Lower lobe of right lung (tissue), 2 donors: ENCODE data around the gene WIPF3. TPM values are rescaled to one million over a fixed set of nuclear protein-coding genes. Genes with fewer than 3 reads are reported as not detected.
"Not testable (repeated sequence)": the region's sequence is repeated elsewhere in the genome, so short reads cannot be mapped to it uniquely, and the experiment has no call there.

Experiments
- ATAC-seq, 2 donors: fragments of 200-7000 bp; cut with Tn5 transposase; one replicate each; pipeline ENCODE4 v1.9.1; 2020 to 2022; ENCODE audit warnings: mild to moderate bottlenecking in 2 of 2, moderate library complexity in 2 of 2
- DNase-seq: peaks from one replicate; pipeline ENCODE4 v3.0.0-alpha.2; 2020
- H3K27ac ChIP-seq: fragments of 200-600 bp; one replicate; pipeline ENCODE4 v1.8.0; 2022
- H3K27me3 ChIP-seq: fragments of 200-600 bp; one replicate; pipeline ENCODE4 v1.8.0; 2022; ENCODE audit warnings: low read depth
- H3K36me3 ChIP-seq: fragments of 200-600 bp; one replicate; pipeline ENCODE4 v1.8.0; 2022; ENCODE audit warnings: mild to moderate bottlenecking
- H3K4me1 ChIP-seq: fragments of 200-600 bp; one replicate; pipeline ENCODE4 v1.8.0; 2022
- H3K4me3 ChIP-seq: fragments of 200-600 bp; one replicate; pipeline ENCODE4 v1.8.0; 2022; ENCODE audit warnings: mild to moderate bottlenecking
- H3K9me3 ChIP-seq: fragments of 200-600 bp; one replicate; pipeline ENCODE4 v1.8.0; 2022
- CTCF ChIP-seq: fragments of 200-600 bp; IDR thresholded peaks from one replicate; pipeline ENCODE4 v1.8.0; 2022; ENCODE audit warnings: antibody characterized with exemption, mild to moderate bottlenecking
- intact Hi-C: fragments of 100-400 bp; cut with DNase I; formaldehyde crosslinking; loops from one replicate; pipeline ENCODE4 v1.11.0; 2022
- total RNA-seq: library from RNA; stranded (reverse); fragmentation: NEBNext Ultra II Directional; extraction: Animal tissue kit (Norgen Biotek cat#: 25700); gene quantifications from one replicate; pipeline ENCODE4 v1.2.1, GENCODE V29; 2021
- donor health status: DM: no; HTN: yes; CAD: no; lungs with severe emphysema.

The WIPF3 gene
- total RNA-seq, 1 donor from 2014 or later, result 0.95 TPM

- peaks cover 4% of the 10 kb centered on the region for H3K27me3 ChIP-seq
- intact Hi-C loops, result no loop called here
- no peaks in the 10 kb centered on the region for H3K9me3 ChIP-seq
- H3K4me1 ChIP-seq, result no peaks in the 10 kb centered on the region
- no peak for ATAC-seq
- TF ChIP-seq CTCF, result no peak
- no peaks in the 10 kb centered on the region for H3K36me3 ChIP-seq
- DNase-seq, result no peak
- no peak overlapping the region for H3K27ac ChIP-seq
- H3K4me3 ChIP-seq, result no peak overlapping the region
These were observed 79.3 kb downstream of the WIPF3 start for GRCh38 chr7:29885626-29886025.

GRCh38 chr7:29886827-29887226, 80.5 kb downstream of the WIPF3 start:
- intact Hi-C loops, result no loop called here
- Histone ChIP-seq H3K27me3 (peaks cover 4% of the 10 kb centered on the region), H3K27ac (no peak overlapping the region), H3K4me1 (no peaks in the 10 kb centered on the region), H3K9me3 (no peaks in the 10 kb centered on the region), H3K36me3 (no peaks in the 10 kb centered on the region), H3K4me3 (no peak overlapping the region)
- ATAC-seq (no peak), DNase-seq (no peak)
- TF ChIP-seq CTCF, result no peak

- TF ChIP-seq CTCF, result no peak
- Histone ChIP-seq H3K9me3 (no peaks in the 10 kb centered on the region), H3K4me3 (no peak overlapping the region), H3K27ac (no peak overlapping the region), H3K4me1 (no peaks in the 10 kb centered on the region), H3K27me3 (peaks cover 4% of the 10 kb centered on the region), H3K36me3 (no peaks in the 10 kb centered on the region)
- intact Hi-C loops, result no loop called here
- ATAC-seq (no peak), DNase-seq (no peak)
These were observed 81.7 kb downstream of the WIPF3 start for GRCh38 chr7:29888006-29888405.

- H3K4me3 ChIP-seq, result no peak overlapping the region
- intact Hi-C loops, result no loop called here
- no peak overlapping the region for H3K27ac ChIP-seq
- ATAC-seq (no peak), DNase-seq (no peak)
- H3K9me3 ChIP-seq, result no peaks in the 10 kb centered on the region
- H3K27me3 ChIP-seq, result peaks cover 4% of the 10 kb centered on the region
- TF ChIP-seq CTCF, result no peak
- no peaks in the 10 kb centered on the region for H3K4me1 ChIP-seq
- no peaks in the 10 kb centered on the region for H3K36me3 ChIP-seq
These were observed 83.0 kb downstream of the WIPF3 start for GRCh38 chr7:29889288-29889687.

- no peaks in the 10 kb centered on the region for H3K27me3 ChIP-seq
- H3K9me3 ChIP-seq, result no peaks in the 10 kb centered on the region
- intact Hi-C loops, result no loop called here
- no peaks in the 10 kb centered on the region for H3K36me3 ChIP-seq
- H3K27ac ChIP-seq, result no peak overlapping the region
- ATAC-seq, result no peak
- no peak for TF ChIP-seq CTCF
- DNase-seq, result no peak
- no peaks in the 10 kb centered on the region for H3K4me1 ChIP-seq
- H3K4me3 ChIP-seq, result no peak overlapping the region
These were observed 83.9 kb downstream of the WIPF3 start for GRCh38 chr7:29890251-29890650.

- DNase-seq, H3K4me3 ChIP-seq, H3K27me3 ChIP-seq, H3K4me1 ChIP-seq, H3K27ac ChIP-seq, H3K9me3 ChIP-seq, ATAC-seq, intact Hi-C loops, H3K36me3 ChIP-seq: not testable (repeated sequence)
These were observed 84.5 kb downstream of the WIPF3 start for GRCh38 chr7:29890786-29891185.
